ENCODE data around the gene RREB1. TPM values are rescaled to one million over a fixed set of nuclear protein-coding genes. Genes with fewer than 3 reads are reported as not detected.

RREB1 gene
- total RNA-seq, 6 experiments from 2014 or later = 17.5 to 23.5 (median 20.1) TPM

GRCh38 chr6:7145885-7146828 is 38.4 kb downstream of the RREB1 start:
- peak overlapping the region; percentile 91 for H3K27ac Mint-ChIP-seq
- H3K36me3 Mint-ChIP-seq (ENCODE audit: low read depth) = 0 out of 2 replicates have a peak, but pooled peaks cover under 1% of the 10 kb centered on the region
- peak; percentile 54 for DNase-seq
- TF ChIP-seq, protein P1, sequence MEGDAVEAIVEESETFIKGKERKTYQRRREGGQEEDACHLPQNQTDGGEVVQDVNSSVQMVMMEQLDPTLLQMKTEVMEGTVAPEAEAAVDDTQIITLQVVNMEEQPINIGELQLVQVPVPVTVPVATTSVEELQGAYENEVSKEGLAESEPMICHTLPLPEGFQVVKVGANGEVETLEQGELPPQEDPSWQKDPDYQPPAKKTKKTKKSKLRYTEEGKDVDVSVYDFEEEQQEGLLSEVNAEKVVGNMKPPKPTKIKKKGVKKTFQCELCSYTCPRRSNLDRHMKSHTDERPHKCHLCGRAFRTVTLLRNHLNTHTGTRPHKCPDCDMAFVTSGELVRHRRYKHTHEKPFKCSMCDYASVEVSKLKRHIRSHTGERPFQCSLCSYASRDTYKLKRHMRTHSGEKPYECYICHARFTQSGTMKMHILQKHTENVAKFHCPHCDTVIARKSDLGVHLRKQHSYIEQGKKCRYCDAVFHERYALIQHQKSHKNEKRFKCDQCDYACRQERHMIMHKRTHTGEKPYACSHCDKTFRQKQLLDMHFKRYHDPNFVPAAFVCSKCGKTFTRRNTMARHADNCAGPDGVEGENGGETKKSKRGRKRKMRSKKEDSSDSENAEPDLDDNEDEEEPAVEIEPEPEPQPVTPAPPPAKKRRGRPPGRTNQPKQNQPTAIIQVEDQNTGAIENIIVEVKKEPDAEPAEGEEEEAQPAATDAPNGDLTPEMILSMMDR (IDR thresholded peaks at IDR 0.05) = no peak
- H3K4me1 Mint-ChIP-seq (ENCODE audit: low read depth) = peaks cover 86% of the 10 kb centered on the region
- no peaks in the 10 kb centered on the region for H3K9me3 Mint-ChIP-seq
- H3K27me3 Mint-ChIP-seq (ENCODE audit: insufficient read depth) = peaks cover under 1% of the 10 kb centered on the region
- H3K4me3 Mint-ChIP-seq = peak overlapping the region; percentile 60

DNA sequence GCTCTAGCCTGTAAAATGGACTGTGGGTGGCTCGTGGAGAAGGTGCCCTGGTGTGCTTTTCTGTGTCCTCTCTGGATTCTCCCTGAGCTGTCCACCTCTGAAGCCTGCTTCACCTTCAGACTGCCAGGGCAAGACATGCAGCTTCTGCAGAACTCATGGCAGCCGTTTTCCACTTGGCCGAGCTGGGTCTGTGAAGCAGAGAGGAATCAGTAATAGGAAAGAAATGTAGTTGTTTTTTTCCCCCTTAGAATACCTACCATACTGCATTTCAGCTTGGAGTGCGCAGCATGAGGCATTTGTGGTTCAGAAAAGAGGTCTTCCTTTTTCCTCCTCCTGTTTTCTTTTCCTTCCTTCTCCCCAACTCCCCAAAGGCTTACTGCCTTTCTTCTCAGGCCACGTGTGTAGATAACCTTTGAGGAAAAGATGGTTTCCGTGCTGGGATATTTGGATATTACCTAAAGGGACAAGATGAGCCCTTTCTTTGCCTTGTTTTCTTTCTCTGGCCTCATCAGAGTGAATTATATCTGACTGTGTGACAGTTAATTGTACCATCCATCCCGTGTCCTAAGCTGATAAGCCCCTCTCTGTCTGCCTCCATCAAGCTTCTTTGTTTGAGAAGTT is 39.4 kb downstream of the RREB1 start:
- Mint-ChIP-seq H3K27ac (peak overlapping the region; percentile 91), H3K9me3 (no peaks in the 10 kb centered on the region), H3K36me3 (ENCODE audit: low read depth) (peaks cover 4% of the 10 kb centered on the region; the same call in 1 of the 2 replicates), H3K4me1 (ENCODE audit: low read depth) (peaks cover 89% of the 10 kb centered on the region), H3K27me3 (ENCODE audit: insufficient read depth) (no peaks in the 10 kb centered on the region; the same call in 1 of the 2 replicates), H3K4me3 (peak overlapping the region; percentile 60)
- TF ChIP-seq, protein P1 (IDR thresholded peaks at IDR 0.05) = no peak
- no peak for DNase-seq

DNA sequence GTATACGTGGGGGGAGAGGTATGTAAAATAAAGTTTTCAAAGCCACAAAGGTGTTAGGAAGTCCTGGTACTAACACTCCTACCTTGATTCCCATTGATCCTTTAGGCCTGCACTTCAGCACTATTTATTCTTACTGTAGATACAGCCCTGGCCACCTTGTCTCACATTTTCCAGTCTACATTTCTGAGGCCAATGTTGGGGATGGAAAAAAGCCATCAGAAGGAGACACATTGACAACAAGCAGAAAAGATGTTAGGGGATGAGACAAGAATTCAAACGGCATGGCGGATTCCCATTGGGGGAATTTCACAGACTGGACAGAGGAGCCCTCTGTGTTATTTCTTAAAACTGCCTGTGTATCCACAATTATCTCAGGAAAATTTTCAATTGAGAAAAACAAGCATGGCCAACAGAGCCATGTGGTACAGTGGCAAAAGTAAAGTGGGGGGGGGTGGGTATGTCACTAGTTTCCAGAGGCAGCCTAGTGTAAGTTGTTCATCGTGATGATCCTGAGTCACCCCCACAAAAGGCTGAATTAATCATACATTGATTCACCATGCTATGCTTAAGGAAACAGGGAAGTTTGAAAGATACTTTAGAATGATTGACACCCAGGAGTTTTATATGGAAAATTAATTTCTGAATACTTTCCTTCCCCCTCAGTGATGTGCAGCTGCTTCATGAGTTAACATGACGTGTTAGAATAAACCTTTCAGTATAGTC is 40.5 kb downstream of the RREB1 start:
- Mint-ChIP-seq H3K9me3 (no peaks in the 10 kb centered on the region), H3K36me3 (ENCODE audit: low read depth) (peaks cover 4% of the 10 kb centered on the region; the same call in 1 of the 2 replicates), H3K27me3 (ENCODE audit: insufficient read depth) (no peaks in the 10 kb centered on the region; the same call in 1 of the 2 replicates), H3K4me1 (ENCODE audit: low read depth) (peaks cover 93% of the 10 kb centered on the region), H3K4me3 (no peak overlapping the region), H3K27ac (peak overlapping the region; percentile 91)
- peak; percentile 71 for DNase-seq
- TF ChIP-seq, protein P1 (IDR thresholded peaks at IDR 0.05) = no peak

GRCh38 chr6:7150381-7151064 is 42.8 kb downstream of the RREB1 start:
- Mint-ChIP-seq H3K36me3 (ENCODE audit: low read depth) (peaks cover 4% of the 10 kb centered on the region; the same call in 1 of the 2 replicates), H3K4me1 (ENCODE audit: low read depth) (peaks cover 95% of the 10 kb centered on the region), H3K27me3 (ENCODE audit: insufficient read depth) (no peaks in the 10 kb centered on the region; the same call in 1 of the 2 replicates), H3K27ac (peak overlapping the region; percentile 64), H3K4me3 (no peak overlapping the region), H3K9me3 (no peaks in the 10 kb centered on the region)
- TF ChIP-seq, protein P1 (IDR thresholded peaks at IDR 0.05) = no peak
- DNase-seq = no peak

DNA sequence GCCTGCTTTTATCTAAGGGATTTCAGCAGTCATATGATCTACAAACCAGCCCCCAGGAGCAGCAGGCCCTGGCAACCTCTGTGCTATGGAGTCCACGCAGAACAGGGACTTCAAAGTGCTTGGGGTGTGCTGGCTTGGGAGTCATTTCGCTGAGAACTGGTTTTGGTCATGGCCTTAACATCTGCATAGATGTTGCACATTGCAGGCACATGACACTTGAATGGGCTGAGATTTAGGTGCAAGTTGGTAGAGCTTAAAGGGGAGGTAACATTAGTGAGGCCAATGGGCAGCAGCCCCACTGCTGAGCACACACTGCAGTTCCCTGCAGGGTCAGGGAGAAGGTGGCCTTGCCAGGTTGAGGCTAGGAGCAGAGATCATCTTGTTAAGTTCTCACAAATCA is 43.6 kb downstream of the RREB1 start:
- Mint-ChIP-seq H3K36me3 (ENCODE audit: low read depth) (peaks cover 4% of the 10 kb centered on the region; the same call in 1 of the 2 replicates), H3K4me1 (ENCODE audit: low read depth) (peaks cover 95% of the 10 kb centered on the region), H3K27me3 (ENCODE audit: insufficient read depth) (no peaks in the 10 kb centered on the region), H3K27ac (no peak overlapping the region), H3K9me3 (no peaks in the 10 kb centered on the region), H3K4me3 (no peak overlapping the region)
- no peak for DNase-seq
- TF ChIP-seq, protein P1 (IDR thresholded peaks at IDR 0.05) = no peak
